Measurements from ENCODE around the gene MCTP1. TPM values are rescaled to one million over a fixed set of nuclear protein-coding genes. Genes with fewer than 3 reads are reported as not detected.

Gene MCTP1
- total RNA-seq, 1 experiment from 2014 or later = 0.44 TPM

DNA sequence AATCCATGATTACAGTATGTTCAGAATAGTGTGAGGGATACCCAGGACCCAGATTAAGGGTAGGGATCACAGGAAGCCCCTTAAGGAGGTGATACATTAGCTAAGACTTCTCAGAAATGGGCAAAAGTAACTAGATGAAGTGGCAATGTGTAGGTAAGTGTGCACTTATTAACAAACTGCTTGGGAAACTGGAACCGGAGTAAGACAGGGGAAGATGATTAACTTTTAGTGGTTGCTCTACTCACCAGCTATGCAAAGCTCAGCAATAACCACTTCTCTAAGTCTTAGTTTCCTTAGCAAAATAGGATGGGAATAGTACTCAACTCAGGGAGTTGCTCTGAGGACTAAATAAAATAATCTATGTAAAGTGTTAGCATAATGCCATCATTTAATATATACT is 182.2 kb downstream of the MCTP1 start:
- ATAC-seq (no peak), DNase-seq (ENCODE audit: low read depth, low spot score) (no peak)
- no peak overlapping the region for H3K4me3 ChIP-seq (replicated peaks in 1 of 2; ENCODE audit: low read depth in 1 of 2, low read length in 2 of 2)
- H3K79me2 ChIP-seq (ENCODE audit: insufficient read depth, low read length) = no peaks in the 10 kb centered on the region
- no peak overlapping the region for H2AFZ ChIP-seq (ENCODE audit: low read depth, low read length, poor library complexity, severe bottlenecking)
- ChIA-PET RAD21 (ENCODE audit: low non-redundant PET in 1 of 2, low total read pairs in 2 of 2, uncharacterized antibody in 2 of 2, unreplicated experiment in 2 of 2) (no interaction called here), POLR2A (no interaction called here), CTCF (no interaction called here)
- H3K36me3 ChIP-seq (ENCODE audit: control insufficient read depth in 1 of 2, insufficient read depth in 2 of 2, low read length in 2 of 2) = no peaks in the 10 kb centered on the region
- no peak overlapping the region for H3K9ac ChIP-seq (ENCODE audit: low read length)
- H3K9me2 ChIP-seq (ENCODE audit: insufficient read depth) = no peaks in the 10 kb centered on the region
- intact Hi-C loops (cut with micrococcal nuclease) = no loop called here
- no peaks in the 10 kb centered on the region for H3K9me3 ChIP-seq (ENCODE audit: control insufficient read depth in 1 of 2, insufficient read depth in 1 of 2, low read depth in 1 of 2, low read length in 2 of 2)
- H3K27ac ChIP-seq (ENCODE audit: low read depth, low read length) = no peak overlapping the region
- no TSS peak for BruUV-seq (replicated peaks)
- no peak overlapping the region for H3K4me2 ChIP-seq (ENCODE audit: low read length)
- H3K4me1 ChIP-seq (ENCODE audit: control insufficient read depth in 1 of 2, insufficient read depth in 2 of 2, low read length in 2 of 2) = no peaks in the 10 kb centered on the region
- H3K27me3 ChIP-seq (ENCODE audit: insufficient read depth, low read length) = no peaks in the 10 kb centered on the region
- TF ChIP-seq EGR1 (IDR thresholded peaks at IDR 0.05; ENCODE audit: low read depth) (no peak), POLR2A (IDR thresholded peaks at IDR 0.05; ENCODE audit: borderline replicate concordance, extremely low read depth, insufficient read depth, insufficient read length) (no peak), CTCF (IDR thresholded peaks at IDR 0.05 in 2 of 3, conservative IDR thresholded peaks at IDR 0.05 in 1 of 3; ENCODE audit: borderline replicate concordance in 1 of 3, insufficient read depth in 1 of 3, low read depth in 2 of 3, low read length in 2 of 3) (no peak), SRF (IDR thresholded peaks at IDR 0.05; ENCODE audit: low read depth) (no peak), REST (IDR thresholded peaks at IDR 0.05; ENCODE audit: low read depth) (no peak), SP1 (IDR thresholded peaks at IDR 0.05; ENCODE audit: low read depth) (no peak), JUND (IDR thresholded peaks at IDR 0.05) (no peak), RAD21 (IDR thresholded peaks at IDR 0.05; ENCODE audit: low read depth) (no peak), TCF7L2 (IDR thresholded peaks at IDR 0.05; ENCODE audit: borderline replicate concordance, extremely low read depth, insufficient read depth, insufficient read length) (no peak), YY1 (IDR thresholded peaks at IDR 0.05; ENCODE audit: extremely low read depth, insufficient replicate concordance, low read depth, low read length) (no peak), ELF1 (IDR thresholded peaks at IDR 0.05; ENCODE audit: borderline replicate concordance, low read depth) (no peak), ZBTB33 (IDR thresholded peaks at IDR 0.05; ENCODE audit: extremely low read depth, insufficient replicate concordance, low read length) (no peak), FOSL1 (IDR thresholded peaks at IDR 0.05; ENCODE audit: low read depth) (no peak), CBX3 (IDR thresholded peaks at IDR 0.05; ENCODE audit: low read depth) (no peak), EZH2phosphoT487 (IDR thresholded peaks at IDR 0.05; ENCODE audit: borderline replicate concordance) (no peak), EZH2 (IDR thresholded peaks at IDR 0.05) (no peak), ZNF274 (IDR thresholded peaks at IDR 0.05; ENCODE audit: low read depth, low read length) (no peak)
- TF ChIP-seq, protein P1, sequence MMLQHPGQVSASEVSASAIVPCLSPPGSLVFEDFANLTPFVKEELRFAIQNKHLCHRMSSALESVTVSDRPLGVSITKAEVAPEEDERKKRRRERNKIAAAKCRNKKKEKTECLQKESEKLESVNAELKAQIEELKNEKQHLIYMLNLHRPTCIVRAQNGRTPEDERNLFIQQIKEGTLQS (IDR thresholded peaks at IDR 0.05) = no peak
- no peaks in the 10 kb centered on the region for H4K20me1 ChIP-seq (ENCODE audit: insufficient read depth)

Data from HCT116 (cell line).